ENCODE measurements around the gene NDUFV1.

DNA sequence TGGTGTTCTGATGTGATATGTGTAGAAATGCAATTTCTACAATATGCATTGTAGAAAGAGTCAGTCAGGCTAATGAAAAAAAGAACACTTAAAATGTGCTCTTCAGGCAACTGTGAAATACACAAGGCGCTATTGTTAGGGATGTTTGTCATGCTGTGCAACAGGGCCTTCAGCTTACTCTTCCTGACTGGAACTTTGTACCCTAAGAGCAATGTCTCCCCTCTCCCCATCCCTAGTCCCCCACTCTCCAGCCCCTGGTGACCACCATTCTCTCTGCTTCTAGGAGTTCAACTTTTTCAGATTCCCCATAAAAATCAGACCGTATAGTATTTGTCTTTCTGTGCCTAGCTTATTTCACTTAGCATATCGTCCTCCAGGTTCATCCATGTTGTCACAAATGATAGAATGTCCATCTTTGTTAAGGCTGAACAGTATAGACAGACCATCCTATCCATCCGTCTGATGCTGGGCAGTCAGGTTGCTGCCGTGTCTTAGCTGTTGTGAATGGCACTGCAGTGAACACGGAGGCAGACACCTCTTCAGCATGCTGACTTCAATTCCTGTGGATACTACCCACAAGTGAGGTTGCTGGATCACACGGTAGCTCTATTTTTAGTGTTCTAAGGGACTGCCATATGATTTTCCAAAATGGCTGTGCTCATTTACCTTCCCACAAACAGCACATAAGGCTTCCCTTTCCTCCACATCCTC, 10.7 kb downstream of the NDUFV1 start:
- no peak for TF ChIP-seq POLR2A (IDR thresholded peaks at IDR 0.05; ENCODE audit: low read length)
- no peak for TF ChIP-seq GATA1 (IDR thresholded peaks at IDR 0.05; ENCODE audit: low read depth, low read length)
